Activated effector memory CD4-positive, alpha-beta T cell treated with Interleukin-2 at 50 U/mL for 16 hours (primary cell): ENCODE measurements around the gene BMF.
"Not testable (repeated sequence)": the region's sequence is repeated elsewhere in the genome, so short reads cannot be mapped to it uniquely, and the experiment has no call there.

Experiments used
- DNase-seq: peaks from one replicate; pipeline ENCODE4 v3.0.0-alpha.2; 2020

The BMF gene

DNA sequence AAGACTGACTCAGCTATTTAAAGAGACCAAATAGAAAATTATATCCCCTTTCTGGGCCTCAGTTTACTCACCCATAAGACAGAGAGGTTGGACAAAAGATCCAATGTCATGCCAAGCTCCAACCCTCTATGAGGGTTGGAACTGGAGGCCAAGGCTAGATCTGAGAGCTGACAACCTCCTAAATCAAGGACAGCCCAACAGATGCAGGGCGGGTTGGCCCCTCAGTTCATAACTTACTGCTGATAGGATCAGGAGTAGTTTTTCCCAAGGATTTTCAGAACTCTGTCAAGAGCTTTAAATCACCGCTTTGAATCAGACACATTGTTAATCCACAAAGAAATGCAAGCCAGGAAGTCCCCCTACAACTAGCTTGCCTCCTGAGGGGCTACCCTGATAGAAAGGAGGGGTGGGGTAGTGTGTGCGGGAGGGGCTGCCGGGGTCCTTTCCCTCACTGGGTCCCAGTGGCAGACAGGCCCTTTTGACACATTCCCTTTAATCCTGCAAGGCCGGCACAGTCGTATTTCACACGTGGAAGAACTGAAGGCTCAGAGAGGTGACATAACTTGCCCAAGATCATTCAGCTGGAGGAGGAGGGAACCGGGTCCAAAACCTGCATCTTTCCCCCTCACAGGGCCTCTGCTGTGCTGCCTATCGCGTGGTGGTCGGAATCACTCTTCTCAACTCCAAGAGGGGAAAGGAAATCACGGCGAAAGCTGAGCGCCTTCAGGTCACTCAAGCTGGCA lies 21.4 kb downstream of the BMF start:
- DNase-seq = no peak

DNA sequence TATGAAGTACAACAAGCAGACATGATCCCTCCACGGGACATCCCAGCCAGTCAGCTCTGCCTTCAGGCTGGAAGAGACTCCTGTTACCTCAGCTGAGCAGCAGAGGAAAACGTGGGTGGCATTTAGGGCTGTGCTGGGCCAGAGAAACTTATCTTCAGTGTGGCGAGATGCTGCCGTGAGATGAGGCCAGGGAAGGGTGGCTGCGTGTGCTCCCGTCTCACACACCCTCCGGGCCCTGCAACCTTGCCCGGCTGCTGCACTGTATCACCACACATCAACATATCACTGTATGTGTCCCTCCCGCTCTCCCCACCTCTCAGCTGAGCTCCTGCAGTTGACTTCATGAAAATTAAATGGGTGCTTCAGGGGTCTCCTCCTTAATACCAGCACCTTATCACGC lies 23.4 kb downstream of the BMF start:
- no peak for DNase-seq

DNA sequence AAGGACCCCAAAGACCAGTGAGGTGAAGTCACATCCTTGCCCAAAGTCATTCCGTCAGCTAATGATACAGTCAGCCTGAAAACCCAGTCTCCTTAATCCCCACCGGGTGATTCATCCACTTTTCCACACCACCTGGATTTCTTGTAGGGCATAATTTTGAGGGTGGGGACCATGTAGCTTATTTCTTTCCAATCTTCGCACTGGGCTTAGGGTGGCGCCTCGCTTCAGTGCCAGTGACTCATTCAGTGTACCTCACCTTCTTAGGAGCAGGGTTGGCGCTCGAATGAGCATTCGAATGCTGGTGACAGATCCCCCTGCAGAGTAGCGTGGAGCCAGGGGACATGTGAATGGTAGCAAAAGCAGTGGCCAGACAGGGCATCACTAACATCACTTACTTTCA lies 24.0 kb downstream of the BMF start:
- DNase-seq = no peak

DNA sequence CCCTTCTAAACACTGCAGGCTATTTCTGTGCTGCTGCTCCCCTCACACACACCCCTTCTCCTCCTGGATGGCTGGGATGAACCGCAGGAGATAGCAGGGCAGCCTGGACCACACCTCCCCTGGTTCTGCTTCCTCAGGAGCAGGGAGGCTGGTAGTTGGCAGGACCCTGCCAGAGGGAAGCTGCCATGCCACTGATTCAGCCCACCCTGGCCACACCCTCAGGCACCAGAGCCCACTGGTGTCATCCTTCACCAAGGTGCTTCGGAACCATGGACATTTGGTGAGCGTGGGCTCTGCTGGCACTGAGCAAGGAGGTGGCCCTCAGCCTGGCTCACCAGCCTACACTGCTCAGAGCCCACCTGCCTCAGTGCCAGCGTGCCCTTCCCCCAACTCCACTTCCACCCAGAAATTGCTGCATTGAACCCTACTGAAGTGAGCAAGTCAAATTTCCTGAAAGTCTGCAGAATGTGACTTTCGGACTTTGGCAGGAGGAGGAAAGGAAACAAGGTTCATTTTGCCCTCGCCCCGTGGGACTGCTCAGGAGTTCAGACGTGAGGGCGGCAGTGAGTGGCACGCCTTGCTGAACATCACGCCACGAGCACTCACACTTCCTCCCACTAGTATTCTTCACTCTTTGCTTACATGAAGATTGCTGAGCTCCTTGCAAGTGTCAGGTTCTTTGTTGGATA lies 26.3 kb downstream of the BMF start:
- DNase-seq = no peak

DNA sequence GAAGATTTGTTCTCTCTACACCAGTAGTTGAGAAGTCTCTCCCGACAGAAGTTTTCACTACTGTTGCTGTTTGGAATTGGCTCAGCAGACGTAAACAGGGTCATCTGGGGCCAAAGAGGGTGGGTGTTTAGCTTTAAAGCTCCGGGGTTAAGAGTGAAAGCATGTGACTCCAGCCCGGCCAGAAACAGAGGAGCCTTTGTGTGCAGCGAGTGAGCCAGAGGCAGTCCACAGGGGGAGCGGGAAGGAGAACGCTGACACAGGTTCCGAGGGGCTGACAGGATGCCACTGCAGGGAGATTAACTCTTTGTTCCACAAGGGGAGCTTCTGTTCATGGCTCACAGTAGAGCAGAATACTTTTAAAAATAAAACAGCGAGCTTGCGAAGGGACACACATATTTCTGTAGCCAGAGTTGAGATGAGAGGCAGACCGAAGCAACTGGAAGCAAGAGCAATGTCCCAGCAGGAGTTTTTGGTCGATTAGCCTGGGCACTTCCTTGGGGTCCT lies 26.9 kb downstream of the BMF start:
- DNase-seq = no peak

DNA sequence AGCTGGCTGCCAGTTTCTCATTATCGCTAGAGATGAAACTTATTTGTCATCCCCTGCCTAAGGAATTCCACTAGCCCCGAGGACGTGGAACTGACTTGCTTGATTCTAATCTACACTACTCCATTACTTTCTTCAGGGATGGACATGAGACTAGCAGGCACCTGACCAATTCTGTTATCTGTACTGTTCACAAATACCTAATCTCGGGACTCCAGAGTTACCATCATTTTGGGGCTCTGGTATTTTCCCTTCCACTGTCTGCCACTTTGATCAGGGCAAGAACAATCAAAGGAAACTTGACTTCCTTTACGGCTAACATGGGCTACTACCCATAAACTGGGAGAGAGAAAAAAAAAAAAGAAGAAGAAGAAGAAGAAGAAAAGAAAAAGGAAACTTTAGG lies 27.8 kb downstream of the BMF start:
- DNase-seq = no peak

DNA sequence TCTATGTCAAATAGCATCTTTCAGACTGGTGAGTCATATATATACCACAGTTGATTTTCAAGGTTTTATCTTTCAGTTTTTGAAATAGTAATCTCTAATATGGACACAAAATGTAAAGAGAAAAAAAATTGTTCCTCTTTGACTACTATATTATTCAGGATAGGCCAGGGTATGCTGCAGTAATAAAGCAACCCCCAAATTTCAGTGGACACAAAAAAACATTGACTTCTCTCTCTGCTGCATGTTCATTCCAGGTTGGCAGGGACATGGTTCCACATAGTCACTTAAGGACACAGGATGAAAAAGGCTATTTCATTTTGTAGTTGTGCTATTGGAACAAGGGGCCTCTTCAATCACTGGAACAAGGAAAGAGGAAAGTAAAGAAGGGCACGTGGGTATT lies 28.6 kb downstream of the BMF start:
- no peak for DNase-seq

DNA sequence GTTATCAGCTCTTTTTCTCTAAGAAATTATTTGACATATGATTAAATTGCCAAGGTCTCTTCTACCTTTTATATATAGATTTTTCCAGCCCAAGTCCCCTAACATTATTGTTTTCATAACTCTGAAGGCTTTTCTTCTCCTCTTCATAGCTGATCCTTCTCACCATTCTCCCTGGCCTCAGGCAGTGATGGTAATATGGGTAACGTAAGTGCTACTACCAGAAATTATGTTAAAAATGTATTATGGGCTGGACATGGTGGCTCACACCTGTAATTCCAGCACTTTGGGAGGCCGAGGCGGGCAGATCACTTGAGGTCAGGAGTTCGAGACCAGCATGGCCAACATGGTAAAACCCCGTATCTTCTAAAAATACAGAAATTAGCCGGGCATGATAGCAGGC lies 29.2 kb downstream of the BMF start:
- DNase-seq = no peak

DNA sequence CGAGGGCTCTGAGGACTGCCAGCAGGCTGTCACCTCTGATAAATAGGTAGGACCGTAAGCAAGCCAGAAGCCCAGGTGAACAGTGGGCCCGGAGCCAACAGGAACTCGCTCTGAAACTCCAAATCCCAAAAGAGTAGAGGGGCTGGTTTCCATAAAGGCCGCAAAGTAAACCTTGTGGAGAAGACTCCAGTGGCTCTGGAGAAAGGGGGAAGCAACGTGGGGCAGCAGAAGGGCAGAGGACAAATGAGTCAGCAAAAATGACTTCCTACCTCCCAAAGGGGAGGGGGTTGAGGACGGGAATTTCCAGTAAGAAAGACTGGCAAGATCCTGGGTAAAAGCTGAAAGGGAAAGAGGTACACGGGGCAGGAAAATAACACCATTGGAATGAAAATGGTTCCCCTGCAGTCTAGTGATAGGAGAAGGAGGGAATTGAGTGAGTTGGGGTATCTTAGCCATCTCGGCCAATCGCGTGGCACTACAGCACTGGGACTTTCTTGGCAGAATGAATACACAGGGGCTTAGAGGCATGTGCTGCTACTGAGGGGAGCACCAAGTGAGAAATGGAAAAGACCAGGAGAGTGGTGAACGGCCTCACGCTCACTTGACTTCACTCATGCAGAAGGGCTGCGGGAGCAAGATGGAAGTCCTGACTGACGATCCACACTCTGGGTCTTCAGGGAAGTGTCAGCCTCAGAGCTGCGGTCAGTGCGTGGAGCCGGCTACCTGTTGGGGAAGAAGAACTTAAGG lies 33.2 kb downstream of the BMF start:
- DNase-seq = no peak

DNA sequence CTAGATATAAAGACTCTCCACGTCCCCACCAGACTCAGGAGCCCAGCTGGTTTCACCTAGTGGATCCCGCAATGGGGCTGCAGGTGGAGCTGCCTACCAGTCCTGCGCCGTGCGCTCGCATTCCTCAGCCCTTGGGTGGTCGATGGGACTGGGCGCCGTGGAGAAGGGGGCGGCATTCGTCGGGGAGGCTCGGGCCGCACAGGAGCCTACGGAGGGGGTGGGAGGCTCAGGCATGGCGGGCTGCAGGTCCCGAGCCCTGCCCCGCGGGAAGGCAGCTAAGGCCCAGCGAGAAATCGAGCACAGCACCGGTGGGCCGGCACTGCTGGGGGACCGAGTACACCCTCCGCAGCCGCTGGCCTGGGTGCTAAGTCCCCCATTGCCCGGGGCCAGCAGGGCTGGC lies 34.0 kb downstream of the BMF start:
- not testable (repeated sequence) for DNase-seq

DNA sequence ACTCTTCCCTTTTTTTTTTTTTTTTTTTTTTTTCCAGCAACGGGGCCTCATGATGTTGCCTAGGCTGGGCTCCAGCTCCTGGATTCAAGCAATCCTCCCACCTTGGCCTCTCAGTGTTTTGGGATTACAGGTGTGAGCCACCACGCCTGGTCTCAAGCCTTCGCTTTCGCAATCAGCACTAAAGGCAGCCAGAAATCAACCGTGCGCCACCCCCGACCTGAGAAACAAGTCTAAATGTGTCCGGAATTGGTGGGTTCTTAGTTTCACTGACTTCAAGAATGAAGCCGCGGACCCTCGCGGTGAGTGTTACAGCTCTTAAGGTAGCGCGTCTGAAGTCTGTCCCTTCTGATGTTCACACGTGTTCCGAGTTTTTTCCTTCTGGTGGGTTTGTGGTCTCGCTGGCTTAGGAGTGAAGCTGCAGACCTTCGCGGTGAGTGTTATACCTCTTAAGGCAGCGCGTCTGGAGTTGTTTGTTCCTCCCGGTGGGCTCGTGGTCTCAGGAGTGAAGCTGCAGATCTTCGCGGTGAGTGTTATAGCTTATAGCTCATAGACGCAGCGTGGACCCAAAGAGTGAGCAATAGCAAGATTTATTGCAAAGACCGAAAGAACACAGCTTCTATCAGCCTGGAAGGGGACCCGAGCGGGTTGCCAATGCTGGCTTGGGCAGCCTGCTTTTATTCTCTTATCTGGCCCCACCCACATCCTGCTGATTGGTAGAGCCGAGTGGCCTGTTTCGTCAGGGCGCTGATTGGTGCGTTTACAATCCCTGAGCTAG lies 34.8 kb downstream of the BMF start:
- DNase-seq = not testable (repeated sequence)

DNA sequence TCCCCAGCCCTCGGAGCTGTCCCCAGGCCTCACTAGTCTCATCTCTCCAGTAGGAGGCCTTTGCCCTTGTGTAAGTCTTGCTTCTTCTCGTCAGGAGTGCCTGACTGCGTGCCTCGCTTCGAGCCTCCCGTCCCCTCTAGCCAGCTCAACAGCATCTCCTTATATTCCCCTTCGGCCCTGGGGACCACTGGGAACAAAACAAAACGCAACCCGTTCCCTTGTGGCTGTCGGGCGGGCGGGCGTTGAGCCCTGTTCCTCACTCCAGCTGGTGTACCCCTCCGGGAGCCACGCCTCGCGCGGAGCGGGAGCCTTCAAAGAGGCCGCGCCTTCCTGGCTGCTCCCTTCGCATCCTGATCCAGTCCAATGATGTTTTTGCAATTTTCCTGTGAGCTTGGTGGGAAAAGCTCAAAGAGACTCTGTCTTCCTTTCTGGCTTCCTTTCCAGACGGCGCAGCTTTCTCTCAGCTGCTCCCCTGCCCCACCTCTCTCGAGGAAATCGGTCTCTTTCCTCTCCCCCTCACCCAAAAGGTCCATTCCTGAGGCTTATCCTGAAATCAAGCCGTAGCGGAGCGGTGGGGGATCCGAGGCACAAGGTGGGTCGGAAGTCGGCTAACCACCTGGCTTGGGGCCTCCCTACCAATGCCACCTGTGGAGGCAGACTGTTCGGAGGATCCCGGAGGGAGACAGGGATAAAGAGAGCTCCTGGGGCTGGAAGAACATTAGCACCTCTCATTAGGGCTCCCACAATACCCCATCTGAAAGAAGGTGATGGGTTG lies 36.3 kb downstream of the BMF start:
- DNase-seq = no peak

DNA sequence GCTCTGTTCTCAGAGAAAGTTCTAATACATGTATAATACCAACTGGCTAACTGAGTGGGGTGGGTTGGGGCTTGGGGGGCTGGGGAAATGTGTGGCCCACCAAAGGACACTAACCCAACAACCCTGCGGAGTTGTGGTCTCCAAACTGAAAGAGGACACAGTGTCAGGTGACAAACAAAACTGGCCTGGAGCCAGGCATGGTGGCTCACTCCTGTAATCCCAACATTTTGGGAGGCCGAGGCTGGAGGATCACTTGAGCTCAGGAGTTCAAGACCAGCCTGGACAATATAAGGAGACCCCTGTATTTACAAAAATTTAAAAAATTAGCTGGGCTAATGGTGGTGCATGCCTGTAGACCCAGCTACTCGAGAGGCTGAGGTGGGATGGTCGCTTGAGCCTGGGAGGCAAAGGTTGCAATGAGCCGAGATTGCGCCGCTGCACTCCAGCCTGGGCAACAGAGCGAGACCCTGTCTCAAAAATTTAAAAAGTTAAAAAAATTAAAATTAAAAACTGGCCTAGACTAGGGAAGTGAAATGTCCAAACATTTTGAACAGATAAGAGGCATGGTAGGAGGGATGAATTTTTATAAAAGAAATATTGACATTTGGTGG lies 38.0 kb downstream of the BMF start:
- DNase-seq = no peak

DNA sequence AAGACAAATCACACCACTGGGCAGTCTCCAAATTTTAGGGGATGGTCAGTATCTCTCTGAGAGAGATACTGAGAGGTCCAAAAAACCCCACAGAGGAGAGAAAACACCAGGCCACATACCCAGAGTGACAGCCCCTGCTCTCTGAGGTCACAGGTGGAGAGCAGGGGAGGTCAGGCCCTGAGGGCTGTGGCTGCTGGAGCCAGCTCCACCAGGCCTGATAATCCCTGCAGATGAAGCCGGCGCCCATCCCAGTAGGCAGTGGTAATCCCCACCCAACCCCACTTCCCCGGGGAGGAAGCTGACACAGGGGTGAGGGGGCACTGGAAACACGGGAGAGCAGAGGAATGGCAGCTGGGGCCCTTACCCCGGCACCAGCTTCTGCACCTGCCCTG lies 38.5 kb downstream of the BMF start:
- DNase-seq = no peak

DNA sequence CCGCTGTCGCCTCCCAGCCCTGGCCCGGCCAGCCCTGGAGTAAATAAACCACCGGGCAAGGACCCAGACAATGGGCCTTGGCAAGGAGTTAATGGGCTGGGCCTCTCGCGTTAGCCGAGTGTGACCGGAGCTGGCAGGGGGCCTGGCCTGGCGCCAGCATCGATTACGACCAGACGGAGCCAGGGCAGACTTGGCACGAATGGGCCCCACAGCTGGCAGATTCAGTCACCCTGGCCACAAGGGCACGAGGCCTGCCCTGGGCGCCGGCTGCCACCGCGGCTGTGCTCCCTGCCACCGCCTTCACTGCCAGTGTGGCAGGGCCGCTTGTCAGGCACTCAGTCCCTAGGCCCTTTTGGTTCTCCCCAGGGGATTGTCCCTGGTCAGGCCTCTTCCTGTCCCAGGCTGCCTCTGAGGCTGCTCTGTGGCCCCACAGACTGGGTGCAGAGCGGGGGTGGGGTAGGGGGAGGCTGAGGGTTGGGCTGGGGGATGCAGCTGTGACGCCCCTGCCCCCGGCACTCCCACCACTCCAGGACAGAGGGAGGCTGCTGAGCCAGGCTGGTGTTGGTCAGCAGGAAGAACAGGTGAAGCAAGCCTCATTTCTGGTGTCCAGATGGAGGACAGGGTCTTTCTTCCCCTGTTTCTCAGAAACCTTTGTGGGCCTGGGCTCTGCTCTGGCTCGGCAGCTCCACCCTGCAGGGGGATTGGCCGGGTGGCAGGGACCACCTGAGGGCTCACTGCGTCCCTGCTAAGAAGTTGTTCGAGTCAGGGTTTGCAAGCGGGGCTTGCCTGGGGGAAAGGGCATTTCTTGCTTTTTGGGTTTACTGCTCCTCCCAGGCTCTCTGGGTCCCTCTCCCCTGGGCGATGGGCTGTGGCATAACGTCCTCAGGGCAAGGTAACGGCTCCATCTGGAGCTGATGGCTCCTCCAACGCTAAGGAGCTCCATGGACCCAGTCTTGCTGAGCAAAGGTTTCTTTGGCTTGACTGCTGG lies 39.2 kb downstream of the BMF start:
- DNase-seq = no peak

DNA sequence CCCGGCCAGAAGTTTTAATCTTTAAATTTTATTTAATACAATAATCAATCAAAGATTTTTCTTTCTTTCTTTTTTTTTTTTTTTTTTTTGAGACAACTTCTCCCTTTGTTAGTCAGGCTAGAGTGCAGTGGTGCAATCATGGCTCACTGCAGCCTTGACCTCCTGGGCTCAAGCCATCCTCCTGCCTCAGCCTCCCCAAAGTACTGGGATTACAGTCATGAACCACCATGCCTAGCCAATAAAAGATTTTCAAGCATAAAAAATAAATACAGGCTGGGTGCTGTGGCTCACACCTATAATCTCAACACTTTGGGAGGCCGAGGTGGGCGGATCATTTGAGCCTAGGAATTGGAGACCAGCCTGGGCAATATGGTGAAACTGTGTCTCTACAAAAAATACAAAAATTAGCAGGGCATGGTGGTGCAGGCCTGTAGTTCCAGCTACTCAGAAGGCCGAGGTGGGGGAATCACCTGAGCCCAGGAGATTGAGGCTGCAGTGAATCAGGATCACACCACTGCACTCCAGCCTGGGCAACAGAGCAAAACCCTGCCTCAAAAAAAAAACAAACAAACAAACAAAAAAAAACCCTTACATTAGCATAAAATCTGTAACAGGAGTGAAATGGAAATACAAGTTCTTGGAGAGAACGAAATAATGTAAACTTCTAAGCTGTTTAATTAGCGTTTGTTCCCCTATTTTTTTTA lies 40.6 kb downstream of the BMF start:
- DNase-seq = no peak

DNA sequence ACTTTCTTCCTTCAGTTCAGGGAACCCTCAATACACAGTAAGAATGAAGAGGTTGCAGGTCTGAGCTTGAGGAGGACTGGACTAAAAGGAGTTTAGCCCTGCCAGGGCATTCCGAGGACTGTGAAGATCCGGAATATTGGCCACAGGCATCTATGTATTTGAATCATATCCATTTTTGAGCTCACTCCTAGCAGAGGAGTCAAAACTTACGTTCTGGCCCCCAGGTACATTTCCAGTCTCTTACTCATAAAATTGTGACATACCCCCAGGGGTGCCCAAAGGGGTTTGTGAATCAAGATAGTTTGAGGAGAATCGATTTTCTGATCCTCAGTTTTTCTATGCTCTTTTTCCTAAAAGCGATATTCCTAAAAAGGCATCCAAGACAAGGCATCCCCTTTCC lies 42.1 kb downstream of the BMF start:
- DNase-seq = no peak

DNA sequence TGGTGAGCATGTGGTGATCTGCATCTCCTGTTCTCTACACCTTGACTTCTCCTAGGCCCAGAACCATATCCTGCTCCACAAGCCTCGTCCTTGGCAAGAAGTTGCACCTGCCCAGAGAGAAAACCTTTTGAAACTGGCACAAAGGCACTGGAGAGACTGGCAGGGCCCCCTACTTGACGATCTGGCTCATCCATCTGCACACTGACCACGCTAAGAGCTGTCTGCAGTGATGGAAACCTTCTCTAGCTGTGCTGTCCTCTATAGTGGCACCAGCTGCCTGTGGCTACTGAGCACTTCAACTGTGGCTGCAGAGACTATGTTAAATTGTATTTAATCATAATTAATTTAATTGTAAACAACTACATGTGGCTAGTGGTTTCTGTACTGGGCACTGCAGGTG lies 43.5 kb downstream of the BMF start:
- no peak for DNase-seq

DNA sequence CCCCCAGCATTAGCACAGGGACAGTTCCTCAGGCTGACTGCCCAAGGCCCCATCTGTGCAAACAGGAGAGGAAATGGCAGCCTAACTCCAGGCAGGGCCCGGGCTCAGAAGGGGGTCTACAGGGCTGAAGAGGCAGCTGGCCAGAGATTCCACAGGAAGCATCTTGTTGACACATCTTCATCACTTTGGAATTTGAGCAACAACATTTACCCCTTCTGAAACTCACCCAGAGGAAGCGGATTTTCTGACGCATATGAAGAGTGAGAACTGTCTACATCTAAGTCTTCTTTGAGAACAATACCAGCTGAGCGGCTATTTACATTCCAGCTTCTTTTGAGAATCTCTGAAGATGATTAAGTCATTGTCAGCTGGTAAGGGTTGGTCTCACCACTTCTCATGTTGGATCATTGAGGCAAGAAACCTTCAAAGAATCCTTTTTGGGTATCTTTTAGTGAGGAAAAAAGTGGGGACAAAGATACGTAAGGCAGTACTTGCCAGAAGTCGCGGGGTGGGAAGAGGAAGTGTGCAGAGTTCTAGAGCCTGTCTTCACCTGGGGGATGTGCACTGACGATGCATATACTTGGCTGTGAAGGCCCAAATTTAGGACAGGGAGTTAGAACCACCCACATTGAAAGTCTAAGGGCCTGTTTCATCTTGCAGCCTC lies 44.3 kb downstream of the BMF start:
- no peak for DNase-seq
